OCI-LY1 (cell line): ENCODE data around the gene MYLIP.

Experiments used
- H2AFZ ChIP-seq: fragments of 200-600 bp; sonication (generic), shearing (Covaris generic); 2 replicates; pipeline ENCODE4 v1.6.0; 2014; ENCODE audit warnings: antibody characterized with exemption, mild to moderate bottlenecking, low read length
- H3F3A ChIP-seq: fragments of 200-600 bp; sonication (generic), shearing (Covaris generic); 2 replicates; pipeline ENCODE4 v1.6.0; 2014; ENCODE audit warnings: mild to moderate bottlenecking, antibody characterized with exemption, low read length, moderate library complexity; ENCODE audit not compliant: insufficient read depth
- H3K27ac ChIP-seq: fragments of 200-600 bp; sonication (generic); 2 replicates; pipeline ENCODE4 v1.5.1; 2014; ENCODE audit warnings: low read length, mixed run types, mild to moderate bottlenecking, low read depth; ENCODE audit not compliant: poor library complexity, severe bottlenecking
- H3K27me3 ChIP-seq: fragments of 200-600 bp; sonication (generic); 2 replicates; pipeline ENCODE4 v1.6.0; 2014; ENCODE audit warnings: antibody characterized with exemption, mild to moderate bottlenecking, low read length, moderate library complexity; ENCODE audit not compliant: insufficient read depth
- H3K36me3 ChIP-seq: fragments of 200-600 bp; sonication (generic); 2 replicates; pipeline ENCODE4 v1.6.1; 2014; ENCODE audit warnings: mild to moderate bottlenecking, antibody characterized with exemption, low read length, moderate library complexity, mixed read lengths; ENCODE audit not compliant: insufficient read depth
- H3K4me1 ChIP-seq: fragments of 200-600 bp; sonication (generic); 2 replicates; pipeline ENCODE4 v1.5.1; 2014; ENCODE audit warnings: mild to moderate bottlenecking, low read length, moderate library complexity; ENCODE audit not compliant: insufficient read depth, severe bottlenecking
- H3K4me2 ChIP-seq: fragments of 200-600 bp; sonication (generic), shearing (Covaris generic); 2 replicates; pipeline ENCODE4 v1.6.1; 2014; ENCODE audit warnings: low read length
- H3K4me3 ChIP-seq: fragments of 200-600 bp; sonication (generic); 2 replicates; pipeline ENCODE4 v1.5.1; 2014; ENCODE audit warnings: low read length, low read depth, mild to moderate bottlenecking, mixed read lengths; ENCODE audit not compliant: poor library complexity, severe bottlenecking
- H3K79me2 ChIP-seq: fragments of 200-600 bp; shearing (Covaris generic); 2 replicates; pipeline ENCODE4 v1.6.1; 2016; ENCODE audit warnings: mixed run types, low read length, mixed read lengths; ENCODE audit not compliant: insufficient read depth
- H3K9ac ChIP-seq: fragments of 200-600 bp; sonication (generic), shearing (Covaris generic); 2 replicates; pipeline ENCODE4 v1.6.1; 2014; ENCODE audit warnings: mild to moderate bottlenecking, low read length, mixed read lengths
- H3K9me2 ChIP-seq: fragments of 200-600 bp; sonication (generic), shearing (Covaris generic); 2 replicates; pipeline ENCODE4 v1.6.1; 2014; ENCODE audit warnings: low read depth, mild to moderate bottlenecking, low read length, mixed read lengths
- H3K9me3 ChIP-seq: fragments of 200-600 bp; shearing (Covaris generic); 2 replicates; pipeline ENCODE4 v1.6.1; 2014; ENCODE audit warnings: low read length, mixed read lengths
- H4K20me1 ChIP-seq: fragments of 200-600 bp; sonication (generic), shearing (Covaris generic); 2 replicates; pipeline ENCODE4 v1.6.0; 2016; ENCODE audit warnings: mild to moderate bottlenecking, low read length; ENCODE audit not compliant: insufficient read depth
- CTCF ChIP-seq: fragments of 200-600 bp; sonication (generic), shearing (Covaris generic); IDR thresholded peaks from 2 replicates; pipeline ENCODE4 v1.5.1; 2017; ENCODE audit warnings: mild to moderate bottlenecking, antibody characterized with exemption, low read length, moderate library complexity, mixed read lengths
- EZH2 ChIP-seq: fragments of 200-600 bp; sonication (generic), shearing (Covaris generic); IDR thresholded peaks from 2 replicates; pipeline ENCODE4 v1.8.0; 2017; ENCODE audit warnings: borderline replicate concordance, mixed run types, mild to moderate bottlenecking, antibody characterized with exemption, low read length, moderate library complexity, mixed read lengths

The MYLIP gene

GRCh38 chr6:16121339-16121738, 7.5 kb upstream of the MYLIP start:
- H3K9me2 ChIP-seq, result no peaks in the 10 kb centered on the region
- H3K9ac ChIP-seq, result no peak overlapping the region
- no peak for TF ChIP-seq CTCF
- no peak for TF ChIP-seq EZH2
- no peaks in the 10 kb centered on the region for H3K27me3 ChIP-seq
- H4K20me1 ChIP-seq, result no peaks in the 10 kb centered on the region
- H3F3A ChIP-seq, result no peaks in the 10 kb centered on the region
- no peaks in the 10 kb centered on the region for H3K9me3 ChIP-seq
- H3K36me3 ChIP-seq, result no peaks in the 10 kb centered on the region
- H3K27ac ChIP-seq, result no peak overlapping the region
- H3K4me1 ChIP-seq, result no peaks in the 10 kb centered on the region
- no peak overlapping the region for H3K4me2 ChIP-seq
- no peak overlapping the region for H3K4me3 ChIP-seq
- no peak overlapping the region for H2AFZ ChIP-seq
- no peaks in the 10 kb centered on the region for H3K79me2 ChIP-seq

- no peaks in the 10 kb centered on the region for H3K4me1 ChIP-seq
- H3F3A ChIP-seq, result no peaks in the 10 kb centered on the region
- H3K9me3 ChIP-seq, result no peaks in the 10 kb centered on the region
- H3K4me3 ChIP-seq, result no peak overlapping the region
- no peak overlapping the region for H2AFZ ChIP-seq
- no peaks in the 10 kb centered on the region for H3K79me2 ChIP-seq
- H3K9ac ChIP-seq, result no peak overlapping the region
- no peak overlapping the region for H3K4me2 ChIP-seq
- no peaks in the 10 kb centered on the region for H4K20me1 ChIP-seq
- no peaks in the 10 kb centered on the region for H3K27me3 ChIP-seq
- no peak overlapping the region for H3K27ac ChIP-seq
- no peaks in the 10 kb centered on the region for H3K9me2 ChIP-seq
- TF ChIP-seq EZH2, result no peak
- no peak for TF ChIP-seq CTCF
- no peaks in the 10 kb centered on the region for H3K36me3 ChIP-seq
Measured at GRCh38 chr6:16122197-16122596, 6.7 kb upstream of the MYLIP start.

GRCh38 chr6:16124198-16125180, 4.4 kb upstream of the MYLIP start:
- H4K20me1 ChIP-seq, result no peaks in the 10 kb centered on the region
- no peak overlapping the region for H3K4me2 ChIP-seq
- H3K9me3 ChIP-seq, result no peaks in the 10 kb centered on the region
- no peaks in the 10 kb centered on the region for H3K79me2 ChIP-seq
- H3K27ac ChIP-seq, result no peak overlapping the region
- no peaks in the 10 kb centered on the region for H3K27me3 ChIP-seq
- no peak overlapping the region for H3K9ac ChIP-seq
- peaks cover 4% of the 10 kb centered on the region for H3K4me1 ChIP-seq
- no peaks in the 10 kb centered on the region for H3F3A ChIP-seq
- no peaks in the 10 kb centered on the region for H3K36me3 ChIP-seq
- no peak for TF ChIP-seq EZH2
- TF ChIP-seq CTCF, result no peak
- no peaks in the 10 kb centered on the region for H3K9me2 ChIP-seq
- H3K4me3 ChIP-seq, result no peak overlapping the region
- no peak overlapping the region for H2AFZ ChIP-seq
